GM19452 (cell line): ENCODE measurements around the gene SLC38A4.
"Not testable (repeated sequence)": the region's sequence is repeated elsewhere in the genome, so short reads cannot be mapped to it uniquely, and the experiment has no call there.

Source experiments
- ATAC-seq: cut with Tn5 transposase; IDR thresholded peaks from one replicate; pipeline ENCODE4 v1.9.1; 2021; ENCODE audit not compliant: unreplicated experiment

The SLC38A4 gene

GRCh38 chr12:46778415-46778814 lies 47.4 kb downstream of the SLC38A4 start:
- no peak for ATAC-seq

DNA sequence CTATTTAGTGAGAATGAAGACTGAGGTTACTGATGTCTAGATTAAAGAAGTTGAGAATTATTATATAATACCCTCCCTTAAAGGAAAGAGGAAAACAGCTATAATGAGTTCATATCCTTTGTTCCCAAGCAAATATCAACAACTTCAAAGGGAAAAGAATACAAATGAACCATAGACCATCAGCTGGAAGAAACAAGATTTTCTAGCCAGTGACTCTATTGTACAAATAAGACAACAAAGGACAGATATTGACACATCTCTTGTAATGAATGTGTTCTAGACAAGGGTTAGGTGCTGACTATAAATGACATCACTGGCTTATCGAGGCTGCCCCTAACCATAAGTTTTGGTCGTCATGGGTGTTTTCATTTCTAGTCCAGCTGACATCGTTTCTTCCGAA lies 48.2 kb downstream of the SLC38A4 start:
- ATAC-seq, result no peak

DNA sequence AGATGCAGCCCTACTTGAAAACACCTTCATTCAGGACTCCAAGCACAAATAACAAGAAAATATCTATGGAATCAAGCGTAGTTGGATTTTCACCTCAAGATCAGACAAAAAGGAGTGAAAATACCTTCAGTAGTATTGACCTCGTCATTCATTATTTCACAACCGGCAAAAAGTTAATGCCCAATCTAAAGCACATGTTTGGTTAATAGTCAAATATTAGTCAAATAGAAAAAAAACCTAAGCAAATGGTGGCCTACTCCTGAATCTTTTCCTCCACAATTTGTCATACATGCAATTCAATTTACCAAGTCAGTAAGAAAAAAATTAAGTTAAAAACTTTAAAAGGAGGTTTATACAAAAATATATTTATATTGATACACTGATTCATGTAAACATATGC lies 50.0 kb downstream of the SLC38A4 start:
- ATAC-seq, result no peak

DNA sequence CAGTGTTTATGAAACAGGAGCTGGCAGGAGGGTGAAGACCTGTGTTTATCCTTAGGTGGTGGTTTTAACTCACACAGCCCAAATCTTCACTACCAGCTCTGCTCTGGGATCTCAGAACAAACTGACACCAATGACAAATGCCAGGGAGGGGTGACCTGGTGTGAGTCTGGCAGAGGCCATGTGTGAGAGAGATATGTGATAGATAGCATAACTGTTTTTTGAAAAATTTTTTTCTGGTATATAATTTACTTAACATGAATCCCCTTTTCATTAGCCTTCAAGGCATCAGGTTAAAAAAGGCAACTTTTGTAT lies 51.5 kb downstream of the SLC38A4 start:
- no peak for ATAC-seq

DNA sequence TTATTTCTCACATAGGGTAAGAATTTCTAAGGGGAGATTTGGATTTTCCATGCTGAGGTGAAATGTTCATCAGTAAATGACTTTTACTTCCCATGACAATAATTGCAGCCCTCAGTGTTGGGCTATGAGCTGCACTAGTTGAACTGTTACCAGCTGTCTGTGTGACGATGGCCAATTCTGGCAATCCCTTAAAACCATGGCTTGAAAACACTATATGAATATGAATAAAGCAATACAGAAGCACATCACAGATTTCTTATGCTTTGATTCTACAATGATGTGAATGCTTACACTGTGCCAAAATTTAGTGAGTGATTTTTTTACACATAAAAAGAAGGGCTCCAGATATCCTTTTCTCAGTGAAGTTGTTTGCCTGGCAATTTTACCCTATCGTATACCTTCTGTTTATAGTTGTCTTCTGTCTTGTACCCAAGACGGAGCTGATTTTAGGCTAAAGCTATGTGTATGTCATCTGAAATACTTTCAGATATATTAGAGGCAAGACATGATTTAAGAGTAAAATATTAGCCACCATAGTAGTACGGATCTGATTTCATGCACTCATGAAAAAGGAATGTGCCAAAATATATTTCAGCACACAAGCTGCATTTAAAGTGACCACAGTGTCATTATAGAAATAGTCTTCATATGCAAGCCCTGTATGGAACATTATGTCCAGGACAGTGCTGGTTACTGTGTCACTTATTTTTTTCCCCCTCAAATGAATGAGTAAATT lies 52.0 kb downstream of the SLC38A4 start:
- no peak for ATAC-seq

GRCh38 chr12:46771268-46771827 lies 54.4 kb downstream of the SLC38A4 start:
- no peak for ATAC-seq

GRCh38 chr12:46770501-46771183 lies 55.2 kb downstream of the SLC38A4 start:
- no peak for ATAC-seq

DNA sequence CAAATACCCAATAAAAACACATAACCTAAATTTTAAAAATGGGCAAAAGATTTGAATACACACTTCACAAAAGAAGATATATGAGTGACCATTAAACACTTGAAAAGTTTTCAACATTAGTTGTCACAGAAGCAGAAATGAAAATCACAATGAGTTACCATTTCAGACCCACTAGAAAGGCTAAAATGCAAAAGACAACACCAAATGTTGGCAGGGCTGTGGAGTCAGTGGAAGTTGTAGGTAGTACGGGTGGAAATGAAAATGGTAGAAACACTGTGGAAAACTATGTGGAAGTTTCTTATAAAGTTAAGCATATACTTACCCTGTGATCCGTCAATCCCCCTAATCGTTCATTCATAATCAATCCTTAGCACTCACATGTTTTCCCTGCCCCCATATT lies 61.8 kb downstream of the SLC38A4 start:
- ATAC-seq, result no peak

DNA sequence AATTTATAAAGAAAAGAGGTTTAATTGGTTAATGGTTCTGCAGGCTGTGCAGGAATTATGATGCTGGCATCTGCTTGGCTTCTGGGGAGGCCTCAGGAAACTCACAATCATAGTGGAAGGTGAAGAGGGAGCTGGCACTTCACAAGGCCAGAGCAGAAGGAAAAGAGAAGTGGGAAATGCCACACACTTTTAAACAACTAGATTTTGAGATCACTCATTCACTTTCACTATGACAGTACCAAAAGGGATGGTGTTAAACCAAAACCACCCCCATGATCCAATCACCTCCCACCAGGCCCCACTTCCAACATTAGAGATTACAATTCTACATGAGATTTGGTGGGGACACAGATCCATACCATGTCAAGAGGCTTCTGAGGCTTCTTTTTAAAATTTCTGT lies 62.6 kb downstream of the SLC38A4 start:
- ATAC-seq, result peak; percentile 66

GRCh38 chr12:46754550-46754949 lies 71.2 kb downstream of the SLC38A4 start:
- ATAC-seq, result no peak

DNA sequence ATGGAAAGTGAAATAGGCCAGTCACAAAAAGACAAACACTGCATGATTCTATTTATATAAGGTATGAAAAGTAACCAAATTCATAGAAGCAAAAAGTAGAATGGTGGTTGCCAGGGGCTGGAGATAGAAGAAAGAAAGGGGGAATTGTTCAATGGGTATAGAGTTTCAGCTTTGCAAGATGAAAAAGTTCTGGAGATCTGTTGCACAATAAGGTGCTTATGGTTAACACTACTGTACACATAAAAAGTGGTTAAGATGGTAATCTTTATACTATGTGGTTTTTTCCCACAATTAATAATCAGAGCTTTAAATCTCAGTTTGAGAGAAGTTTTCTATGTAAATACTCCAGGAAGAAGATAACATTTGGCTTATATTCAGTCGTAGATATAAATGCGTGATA lies 73.4 kb downstream of the SLC38A4 start:
- ATAC-seq, result no peak

DNA sequence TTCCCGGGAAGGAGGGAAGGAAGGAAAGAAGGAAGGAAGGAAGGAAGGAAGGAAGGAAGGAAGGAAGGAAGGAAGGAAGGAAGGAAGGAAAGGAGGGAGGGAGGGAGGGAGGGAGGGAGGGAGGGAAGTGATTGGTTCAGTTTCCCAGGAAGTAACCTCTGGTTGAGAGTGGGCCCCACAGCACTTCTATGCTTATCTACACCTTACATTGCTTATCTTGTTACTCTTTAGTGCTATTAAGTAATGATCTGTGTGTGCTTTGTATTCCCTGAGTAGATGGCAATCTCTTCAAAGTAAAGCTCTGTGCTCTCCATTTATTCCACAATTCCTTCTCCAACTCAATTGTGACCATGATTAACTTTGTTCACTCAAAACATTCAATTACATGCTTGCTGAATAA lies 74.6 kb downstream of the SLC38A4 start:
- ATAC-seq, result no peak

DNA sequence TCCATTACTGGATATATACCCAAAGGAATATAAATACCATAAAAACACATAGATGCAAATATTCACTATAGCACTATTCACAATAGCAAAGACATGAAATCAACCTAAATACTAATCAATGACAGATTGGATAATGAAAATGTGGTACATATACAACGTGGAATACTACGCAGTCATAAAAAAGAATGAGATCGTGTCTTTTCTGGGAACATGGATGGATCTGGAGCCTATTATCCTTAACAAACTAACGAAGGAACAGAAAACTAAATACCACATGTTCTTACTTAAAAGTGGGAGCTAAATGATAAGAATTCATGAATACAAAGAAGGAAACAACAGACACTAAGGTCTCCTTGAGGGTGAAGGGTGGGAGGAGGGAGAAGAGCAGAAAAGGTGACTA lies 76.5 kb downstream of the SLC38A4 start:
- ATAC-seq, result no peak

GRCh38 chr12:46744283-46744682 lies 81.5 kb downstream of the SLC38A4 start:
- ATAC-seq, result no peak

DNA sequence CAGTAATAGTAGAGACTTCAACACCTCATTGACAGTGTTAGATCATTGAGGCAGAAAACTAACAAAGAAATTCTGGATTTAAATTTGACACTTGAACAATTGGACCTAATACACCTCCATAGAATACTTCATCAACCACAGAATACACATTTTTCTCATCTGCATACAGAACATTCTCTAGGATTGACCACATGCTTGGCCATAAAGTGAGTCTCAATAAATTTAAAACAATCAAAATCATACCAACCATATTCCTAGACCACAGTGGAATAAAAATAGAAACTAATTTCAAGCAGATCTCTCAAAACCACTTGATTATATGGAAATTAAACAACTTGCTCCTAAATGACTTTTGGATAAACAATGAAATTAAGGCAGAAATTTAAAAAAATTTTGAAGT lies 82.3 kb downstream of the SLC38A4 start:
- ATAC-seq, result no peak

DNA sequence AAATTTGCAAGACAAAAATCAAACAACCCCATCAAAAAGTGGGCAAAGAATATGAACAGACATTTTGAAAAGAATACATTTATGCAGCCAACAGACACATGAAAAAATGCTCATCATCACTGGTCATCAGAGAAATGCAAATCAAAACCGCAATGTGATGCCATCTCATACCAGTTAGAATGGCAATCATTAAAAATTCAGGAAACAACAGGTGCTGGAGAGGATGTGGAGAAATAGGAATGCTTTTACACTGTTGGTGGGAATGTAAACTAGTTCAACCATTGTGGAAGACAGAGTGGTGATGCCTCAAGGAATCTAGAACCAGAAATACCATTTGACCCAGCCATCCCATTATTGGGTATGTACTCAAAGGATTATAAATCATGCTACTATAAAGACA lies 83.5 kb downstream of the SLC38A4 start:
- not testable (repeated sequence) for ATAC-seq

DNA sequence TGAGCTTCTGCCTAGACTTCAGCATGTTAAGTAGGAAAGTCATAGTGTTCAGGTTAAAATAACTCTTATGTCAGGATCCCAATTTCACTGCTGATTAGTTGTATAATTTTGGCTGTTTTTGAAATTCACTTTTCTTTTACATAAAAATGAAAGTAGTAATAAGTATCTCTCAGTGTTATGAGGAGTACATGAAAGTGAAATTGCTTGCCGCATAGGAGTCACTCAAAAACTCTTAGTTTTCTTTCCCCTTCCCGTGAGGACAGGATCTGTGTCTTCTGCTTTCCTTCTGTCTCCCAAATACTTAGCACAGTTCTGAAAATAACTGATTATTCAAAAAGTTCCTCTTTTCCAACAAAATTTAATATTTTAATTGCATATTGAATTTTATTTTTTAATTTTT lies 100.5 kb downstream of the SLC38A4 start:
- ATAC-seq, result no peak

DNA sequence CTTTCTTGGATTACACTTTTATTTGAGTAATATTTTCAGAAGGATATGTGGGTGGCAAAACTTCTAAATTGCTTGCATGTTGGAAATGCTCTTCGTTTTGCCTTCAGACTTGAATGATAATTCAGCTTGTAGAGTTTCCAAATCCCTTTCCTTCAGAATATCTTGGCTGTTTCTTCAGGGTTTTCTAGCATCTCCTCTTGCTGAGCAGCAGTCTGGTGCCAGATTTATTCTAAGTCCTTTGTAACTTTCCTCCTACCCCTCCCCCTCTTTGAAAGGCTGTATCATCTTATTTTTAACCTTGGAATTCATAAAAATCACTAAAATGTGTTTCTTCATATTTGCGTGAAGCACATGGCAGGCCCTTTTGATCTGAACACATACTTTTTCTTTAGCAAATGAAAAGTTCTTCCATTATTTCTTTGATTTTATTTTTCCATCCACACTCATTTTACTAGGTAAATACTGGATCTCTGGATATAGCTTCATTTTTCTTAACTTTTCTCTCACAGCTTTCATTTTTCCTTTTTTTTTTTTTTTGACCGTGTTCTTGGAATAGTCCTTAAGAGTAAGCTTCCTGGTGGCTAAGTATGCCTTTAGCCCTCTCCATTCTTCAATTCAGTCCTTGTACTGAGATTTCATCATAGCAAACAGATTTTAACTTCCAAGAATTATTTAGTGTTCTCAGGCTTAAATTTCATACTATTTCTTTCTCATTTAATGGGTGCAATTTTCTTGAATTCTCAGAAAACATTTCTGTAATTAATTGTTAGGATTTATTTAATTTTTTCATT lies 102.0 kb downstream of the SLC38A4 start:
- ATAC-seq, result no peak

- no peak for ATAC-seq
Measured at GRCh38 chr12:46722394-46723185, 103.2 kb downstream of the SLC38A4 start.

DNA sequence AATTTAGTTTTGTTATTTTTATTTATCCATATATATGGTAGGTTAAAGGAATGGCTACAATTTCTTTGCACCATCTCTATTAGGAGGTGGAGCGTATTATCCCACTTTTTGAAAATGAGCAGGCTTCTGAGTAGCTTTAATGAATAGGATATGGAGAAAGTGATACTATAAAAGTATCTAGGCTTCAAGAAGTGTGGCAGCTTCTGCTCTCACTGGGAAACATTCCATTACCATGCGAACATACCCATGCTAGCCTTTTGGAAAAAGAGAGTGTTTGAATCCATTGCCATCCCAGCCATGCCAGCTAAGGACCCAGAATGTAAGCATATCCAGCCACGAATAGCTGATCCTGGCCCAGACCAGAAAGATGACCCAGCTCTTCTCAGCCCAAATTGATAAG lies 107.3 kb downstream of the SLC38A4 start:
- no peak for ATAC-seq

DNA sequence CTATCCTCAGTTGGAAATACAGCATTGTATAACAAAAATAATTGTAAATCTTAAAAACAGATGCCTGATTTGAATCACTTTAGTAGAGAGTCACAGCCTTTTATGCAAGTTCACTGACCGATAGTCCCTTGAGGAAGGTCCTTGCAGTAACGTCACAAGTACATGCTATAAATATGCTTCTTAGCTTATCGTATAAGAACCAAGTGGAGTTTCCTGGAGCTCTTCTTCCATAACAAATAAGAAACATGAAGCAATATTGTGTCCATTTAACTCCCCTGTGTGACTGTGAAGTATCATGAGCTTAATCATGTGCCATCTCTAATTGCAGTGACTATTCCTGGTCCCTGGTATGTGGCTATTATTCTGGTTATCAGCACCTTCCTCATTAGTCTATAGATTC lies 107.9 kb downstream of the SLC38A4 start:
- no peak for ATAC-seq
